Measurements from ENCODE around the gene TSPO. TPM values are rescaled to one million over a fixed set of nuclear protein-coding genes. Genes with fewer than 3 reads are reported as not detected.
"Not testable (repeated sequence)": the region's sequence is repeated elsewhere in the genome, so short reads cannot be mapped to it uniquely, and the experiment has no call there.

Gene TSPO
- polyA plus RNA-seq, 3 donors: 14.3 to 21.4 (median 16.9) TPM

GRCh38 chr22:43129426-43130425, 21.6 kb upstream of the TSPO start:
- DNase-seq (ENCODE audit: low read depth in 3 of 3, low spot score in 2 of 3): no peak

DNA sequence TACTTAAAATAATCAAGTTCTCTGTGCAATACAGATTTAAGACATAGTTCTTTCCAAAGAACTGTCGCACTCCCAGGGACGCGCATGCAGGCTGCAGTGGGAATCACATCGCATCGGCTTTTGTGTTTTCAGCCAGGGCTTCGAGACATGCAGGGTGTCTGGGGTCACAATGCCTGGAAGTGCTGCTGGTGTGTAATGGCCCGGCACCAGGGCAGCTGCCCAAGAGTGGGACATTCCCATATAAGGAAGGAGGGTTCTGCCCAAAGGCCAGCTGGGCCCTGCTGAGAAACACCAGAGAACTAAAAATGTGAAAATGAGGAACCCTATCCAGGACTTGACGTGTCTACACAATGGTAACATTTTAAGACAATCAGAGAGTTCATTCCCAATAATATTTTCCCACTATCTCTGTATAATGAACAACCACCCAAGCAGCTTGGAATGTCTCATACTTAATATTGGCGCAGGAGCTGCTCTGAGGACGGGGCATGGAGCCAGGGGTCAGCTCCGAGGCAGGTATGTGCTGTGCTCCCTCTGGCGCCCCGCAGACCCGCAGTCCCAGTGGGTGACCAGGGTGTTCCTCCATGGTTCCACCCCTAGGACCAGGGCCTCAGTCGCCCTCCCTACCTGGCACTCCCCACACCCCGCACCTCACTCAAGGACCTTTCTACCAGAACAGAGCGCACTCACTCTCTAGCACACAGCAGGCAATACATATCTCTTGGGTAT, 19.4 kb upstream of the TSPO start:
- no peak for DNase-seq (ENCODE audit: low read depth in 3 of 3, low spot score in 2 of 3)

DNA sequence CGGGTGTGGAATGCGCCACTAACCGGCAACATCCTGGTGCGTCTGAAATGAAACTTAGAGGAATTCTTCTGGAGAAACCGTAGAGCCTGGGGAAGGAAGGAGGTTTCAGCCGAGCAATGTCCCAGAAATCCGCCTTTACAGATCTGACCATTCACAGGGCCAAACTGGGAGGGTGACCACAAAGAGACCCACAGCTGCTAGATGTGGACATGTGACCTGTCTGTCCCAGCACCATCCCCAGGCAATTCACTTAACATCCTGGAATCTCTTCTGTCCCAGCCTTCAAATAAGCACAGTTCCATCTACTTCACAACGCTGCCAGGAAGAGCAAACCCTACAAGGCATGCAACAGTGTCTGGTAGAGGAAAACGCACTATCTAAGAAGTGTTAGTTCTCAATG, 18.0 kb upstream of the TSPO start:
- no peak for DNase-seq (ENCODE audit: low read depth in 3 of 3, low spot score in 2 of 3)

- no peak for DNase-seq (ENCODE audit: low read depth in 3 of 3, low spot score in 2 of 3)
Observed at GRCh38 chr22:43134553-43134952, 16.8 kb upstream of the TSPO start.

DNA sequence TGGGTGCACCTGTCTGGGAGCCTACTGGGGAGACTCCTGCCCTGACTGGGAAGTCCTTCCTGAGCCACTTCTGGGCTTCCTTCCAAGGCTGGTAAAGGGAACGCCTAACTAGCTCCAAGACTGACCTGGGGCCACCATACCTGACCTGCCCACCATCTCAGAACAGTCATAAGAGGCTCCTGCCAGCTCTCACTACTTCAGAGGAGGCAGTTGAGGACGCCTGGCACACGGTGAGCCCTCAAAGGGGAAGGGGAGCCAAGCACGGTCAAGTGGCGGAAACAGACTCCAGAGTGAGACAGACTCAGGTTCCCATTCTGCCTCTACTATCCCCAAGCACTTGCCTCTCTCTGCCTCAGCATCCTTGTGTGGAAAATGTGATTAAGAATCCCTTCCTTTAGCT, 15.8 kb upstream of the TSPO start:
- no peak for DNase-seq (ENCODE audit: low read depth in 3 of 3, low spot score in 2 of 3)

DNA sequence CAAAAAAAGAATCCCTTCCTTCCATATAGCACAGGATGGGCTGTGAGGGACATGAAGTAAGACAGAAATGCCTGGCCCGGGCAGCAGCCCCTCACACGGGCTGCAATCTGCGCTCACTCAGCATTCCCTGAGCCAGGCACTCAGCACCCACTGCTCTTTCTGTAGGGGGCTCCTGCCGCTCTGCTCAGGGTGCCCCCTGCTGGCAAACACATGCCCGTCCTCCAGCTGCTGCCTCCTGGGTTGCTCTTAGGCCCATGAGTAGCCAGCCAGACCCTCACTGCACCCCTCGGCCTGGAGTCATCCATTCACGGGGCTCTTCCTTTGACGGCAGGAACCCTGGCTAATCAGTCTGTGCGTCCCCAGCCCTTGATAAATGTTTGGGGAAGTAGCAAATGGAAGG, 15.1 kb upstream of the TSPO start:
- DNase-seq (ENCODE audit: low read depth in 3 of 3, low spot score in 2 of 3): no peak

- no peak for DNase-seq (ENCODE audit: low read depth in 3 of 3, low spot score in 2 of 3)
Observed at GRCh38 chr22:43136801-43137200, 14.6 kb upstream of the TSPO start.

DNA sequence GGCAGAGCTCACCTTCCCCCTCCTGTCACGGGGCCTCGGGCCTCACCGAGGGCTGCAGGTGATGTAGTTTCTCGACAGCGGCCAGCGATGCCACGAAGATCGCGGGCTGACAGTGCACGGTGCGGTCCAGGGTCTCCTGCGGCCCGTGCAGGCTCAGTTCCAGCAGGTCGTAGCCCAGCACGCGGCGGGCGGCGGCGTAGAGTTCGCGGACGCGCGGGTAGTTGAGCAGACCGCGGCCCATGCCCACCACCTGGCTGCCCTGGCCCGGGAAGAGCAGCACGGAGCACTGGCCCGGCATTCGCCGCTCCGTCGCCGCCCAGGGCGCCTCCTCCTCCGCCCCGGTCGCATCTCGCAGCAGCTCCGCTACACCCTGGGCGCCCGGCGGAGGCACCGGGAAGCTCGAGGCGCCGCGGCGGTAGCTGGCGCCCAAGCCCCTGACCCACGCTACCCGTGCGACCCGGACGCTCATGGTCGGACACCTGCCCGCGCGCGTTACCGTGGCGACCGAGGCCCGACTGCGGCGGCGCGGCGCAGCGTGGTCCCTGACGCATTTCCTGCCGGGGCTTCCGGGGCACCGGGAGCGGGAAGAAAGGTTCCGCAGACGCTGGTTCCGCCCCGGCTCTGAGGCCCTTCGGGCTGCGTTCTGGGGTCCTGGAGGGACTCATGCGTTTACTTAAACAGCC, 8.3 kb upstream of the TSPO start, which contains the start of gene MCAT:
MCAT (minus strand) TSS at position 519 of the 683 bp plus-strand sequence; CDS start at position 469, 50 bp downstream.
- DNase-seq (ENCODE audit: low read depth in 3 of 3, low spot score in 2 of 3): peak in 2 of 3 donors; percentile 59 to 71

GRCh38 chr22:43144949-43145348, 6.4 kb upstream of the TSPO start:
- no peak for DNase-seq (ENCODE audit: low read depth in 3 of 3, low spot score in 2 of 3)

GRCh38 chr22:43145371-43145770, 6.0 kb upstream of the TSPO start:
- DNase-seq (ENCODE audit: low read depth in 3 of 3, low spot score in 2 of 3): not testable (repeated sequence)

GRCh38 chr22:43146332-43146731, 5.0 kb upstream of the TSPO start:
- not testable (repeated sequence) for DNase-seq (ENCODE audit: low read depth in 3 of 3, low spot score in 2 of 3)

DNA sequence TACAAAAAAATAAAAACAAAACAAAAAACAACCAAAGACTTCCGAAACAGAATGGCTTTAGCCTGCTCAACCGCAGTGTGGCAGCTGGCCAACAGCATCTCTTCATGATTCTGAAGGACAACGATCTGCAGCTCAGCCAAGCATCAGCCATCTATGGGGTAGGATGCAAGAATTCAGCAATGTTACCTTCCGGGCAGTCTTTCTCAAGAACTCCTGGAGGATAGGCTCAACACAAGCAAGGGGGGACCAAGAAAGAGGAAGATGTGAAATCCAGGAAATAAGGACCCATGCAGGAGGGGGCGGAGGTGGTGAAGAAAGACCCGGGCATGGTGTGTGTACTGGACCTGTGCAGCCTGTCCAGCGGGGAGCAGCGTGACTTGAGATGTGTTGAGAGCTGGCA, 3.5 kb upstream of the TSPO start:
- DNase-seq (ENCODE audit: low read depth in 3 of 3, low spot score in 2 of 3): no peak

DNA sequence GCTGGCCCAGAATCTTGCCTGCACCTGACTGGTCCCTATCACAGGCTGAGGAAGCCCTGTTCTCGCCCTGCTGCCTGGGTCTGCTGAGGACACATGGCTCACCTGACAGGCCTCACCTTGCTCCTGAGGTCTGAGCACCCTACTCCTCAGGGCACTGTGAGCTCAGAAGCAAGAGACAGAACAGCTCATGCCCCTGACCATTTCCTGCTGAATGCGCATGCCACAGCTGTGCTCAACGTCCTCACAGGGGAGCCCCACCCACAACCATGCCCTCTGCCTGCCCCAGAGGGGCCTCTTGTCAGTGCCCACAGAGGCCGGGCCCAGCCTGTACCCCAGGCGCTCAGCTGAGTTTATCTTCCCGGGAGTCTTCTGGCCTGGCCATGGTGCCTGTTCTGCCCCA, 2.8 kb upstream of the TSPO start:
- DNase-seq (ENCODE audit: low read depth in 3 of 3, low spot score in 2 of 3): no peak

- DNase-seq (ENCODE audit: low read depth in 3 of 3, low spot score in 2 of 3): no peak
Observed at GRCh38 chr22:43150731-43151206, 590 bp upstream of the TSPO start.

GRCh38 chr22:43152003-43152356, 621 bp downstream of the TSPO start:
- DNase-seq (ENCODE audit: low read depth in 3 of 3, low spot score in 2 of 3): no peak

GRCh38 chr22:43152357-43153071, 1.2 kb downstream of the TSPO start:
- DNase-seq (ENCODE audit: low read depth in 3 of 3, low spot score in 2 of 3): no peak

GRCh38 chr22:43153899-43154298, 2.5 kb downstream of the TSPO start:
- no peak for DNase-seq (ENCODE audit: low read depth in 3 of 3, low spot score in 2 of 3)

GRCh38 chr22:43154887-43155536, 3.7 kb downstream of the TSPO start:
- DNase-seq (ENCODE audit: low read depth in 3 of 3, low spot score in 2 of 3): no peak

GRCh38 chr22:43155789-43156188, 4.4 kb downstream of the TSPO start:
- DNase-seq (ENCODE audit: low read depth in 3 of 3, low spot score in 2 of 3): no peak

DNA sequence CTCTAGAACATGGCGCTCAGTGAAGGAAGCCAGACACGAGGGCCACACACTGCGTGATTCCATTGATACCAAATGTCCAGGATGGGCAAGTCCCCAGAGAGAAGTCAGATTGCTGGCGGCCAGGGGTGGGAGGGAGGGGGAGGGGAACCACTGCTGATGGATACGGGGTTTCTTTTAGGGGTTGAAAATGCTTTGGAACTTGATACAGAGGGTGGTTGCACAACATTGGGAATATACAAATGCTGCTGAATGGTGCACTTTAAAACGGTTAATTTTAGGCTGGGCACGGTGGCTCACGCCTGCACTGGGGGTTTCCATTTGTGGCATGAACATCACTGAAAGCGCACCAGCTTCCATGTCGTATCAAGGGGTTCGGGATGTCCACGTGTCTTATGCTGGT, 5.1 kb downstream of the TSPO start:
- no peak for DNase-seq (ENCODE audit: low read depth in 3 of 3, low spot score in 2 of 3)

All from right renal cortex interstitium (tissue), 3 donors.